ENCODE results near the gene COL5A1.

DNA sequence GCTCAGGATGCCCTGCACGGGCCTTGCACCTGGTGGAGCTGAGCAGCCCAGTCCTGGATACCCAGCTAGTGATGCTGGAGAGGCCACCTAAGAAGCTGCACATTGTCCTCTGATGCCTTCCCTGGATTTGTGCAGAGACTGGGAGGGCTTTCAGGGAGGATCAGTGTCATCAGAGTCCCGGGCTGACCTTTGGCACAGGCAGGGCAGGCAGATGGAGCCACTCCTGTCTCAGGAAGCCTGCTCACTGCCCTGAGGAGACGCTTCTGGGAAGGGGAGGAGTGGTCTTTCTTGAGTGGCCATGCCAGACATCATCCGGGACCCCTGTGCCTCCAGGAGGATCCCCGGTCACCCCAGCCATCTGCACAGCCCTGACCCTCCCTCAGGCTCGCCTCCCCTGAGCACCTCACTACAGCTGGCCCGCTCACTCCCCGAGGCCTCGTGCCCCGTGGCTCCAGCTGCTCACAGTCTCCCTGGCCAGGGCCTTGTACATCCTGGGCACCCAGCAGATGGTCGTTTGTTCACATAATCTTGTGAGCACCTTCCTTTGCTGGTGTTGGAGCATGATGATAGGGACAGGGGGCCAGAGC lies 191.8 kb downstream of the COL5A1 start:
- TF ChIP-seq ZNF565 (CRISPR knock-in tag; conservative IDR thresholded peaks at IDR 0.05; ENCODE audit: low read depth) = no peak
- no peak for TF ChIP-seq ZFP3 (CRISPR knock-in tag; IDR thresholded peaks at IDR 0.05)
- TF ChIP-seq, protein P1, sequence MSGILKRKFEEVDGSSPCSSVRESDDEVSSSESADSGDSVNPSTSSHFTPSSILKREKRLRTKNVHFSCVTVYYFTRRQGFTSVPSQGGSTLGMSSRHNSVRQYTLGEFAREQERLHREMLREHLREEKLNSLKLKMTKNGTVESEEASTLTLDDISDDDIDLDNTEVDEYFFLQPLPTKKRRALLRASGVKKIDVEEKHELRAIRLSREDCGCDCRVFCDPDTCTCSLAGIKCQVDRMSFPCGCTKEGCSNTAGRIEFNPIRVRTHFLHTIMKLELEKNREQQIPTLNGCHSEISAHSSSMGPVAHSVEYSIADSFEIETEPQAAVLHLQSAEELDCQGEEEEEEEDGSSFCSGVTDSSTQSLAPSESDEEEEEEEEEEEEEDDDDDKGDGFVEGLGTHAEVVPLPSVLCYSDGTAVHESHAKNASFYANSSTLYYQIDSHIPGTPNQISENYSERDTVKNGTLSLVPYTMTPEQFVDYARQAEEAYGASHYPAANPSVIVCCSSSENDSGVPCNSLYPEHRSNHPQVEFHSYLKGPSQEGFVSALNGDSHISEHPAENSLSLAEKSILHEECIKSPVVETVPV (CRISPR knock-in tag; IDR thresholded peaks at IDR 0.05) = no peak
- TF ChIP-seq RARB (CRISPR knock-in tag; IDR thresholded peaks at IDR 0.05) = no peak
- TF ChIP-seq ISL1 (CRISPR knock-in tag; IDR thresholded peaks at IDR 0.05) = no peak
- no peak for TF ChIP-seq BACH2 (CRISPR knock-in tag; IDR thresholded peaks at IDR 0.05; ENCODE audit: borderline replicate concordance)
- TF ChIP-seq ARNTL (CRISPR knock-in tag; IDR thresholded peaks at IDR 0.05; ENCODE audit: borderline replicate concordance, low read depth) = no peak

Data from SK-N-SH treated with all-trans-retinoic acid at 6 μM for 48 hours (cell line).